ENCODE results near the gene GTF3C1.

The GTF3C1 gene

GRCh38 chr16:27528294-27528693 lies 21.4 kb downstream of the GTF3C1 start:
- H3K4me3 ChIP-seq (ENCODE audit: low read length): no peak overlapping the region
- no peak for DNase-seq (ENCODE audit: low read depth)
- TF ChIP-seq CTCF (IDR thresholded peaks at IDR 0.05; ENCODE audit: insufficient read depth, low read depth, low read length, missing control alignments): no peak

- no peak for DNase-seq (ENCODE audit: low read depth)
- TF ChIP-seq CTCF (IDR thresholded peaks at IDR 0.05; ENCODE audit: insufficient read depth, low read depth, low read length, missing control alignments): no peak
- no peak overlapping the region for H3K4me3 ChIP-seq (ENCODE audit: low read length)
Observed at GRCh38 chr16:27526180-27526579, 23.5 kb downstream of the GTF3C1 start.

GRCh38 chr16:27522173-27522707 lies 27.5 kb downstream of the GTF3C1 start:
- no peak overlapping the region for H3K4me3 ChIP-seq (ENCODE audit: low read length)
- DNase-seq (ENCODE audit: low read depth): no peak
- no peak for TF ChIP-seq CTCF (IDR thresholded peaks at IDR 0.05; ENCODE audit: insufficient read depth, low read depth, low read length, missing control alignments)

GRCh38 chr16:27520982-27521673 lies 28.6 kb downstream of the GTF3C1 start:
- TF ChIP-seq CTCF (IDR thresholded peaks at IDR 0.05; ENCODE audit: insufficient read depth, low read depth, low read length, missing control alignments): no peak
- peak; percentile 30 for DNase-seq (ENCODE audit: low read depth)
- no peak overlapping the region for H3K4me3 ChIP-seq (ENCODE audit: low read length)

GRCh38 chr16:27518226-27518625 lies 31.5 kb downstream of the GTF3C1 start:
- DNase-seq (ENCODE audit: low read depth): no peak
- H3K4me3 ChIP-seq (ENCODE audit: low read length): no peak overlapping the region

DNA sequence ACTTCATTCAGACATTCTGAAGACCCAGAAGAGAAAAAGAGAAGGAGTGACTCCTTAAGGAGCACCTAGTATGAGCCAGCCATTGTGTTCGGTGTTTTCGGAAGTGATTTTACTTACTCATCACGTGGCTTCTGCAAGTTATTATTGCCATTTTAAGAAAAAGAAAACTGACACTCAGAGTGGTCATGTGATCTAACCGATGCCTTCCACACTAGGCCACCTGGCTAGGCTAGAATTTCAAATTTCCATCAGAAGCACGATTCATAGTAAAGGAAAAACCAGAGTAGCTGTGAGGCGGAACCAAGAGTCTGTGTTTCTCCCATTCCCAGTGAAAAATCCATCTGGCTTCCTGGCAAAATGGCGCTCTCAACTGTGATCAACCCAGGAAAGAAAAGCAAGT lies 32.0 kb downstream of the GTF3C1 start:
- H3K4me3 ChIP-seq (ENCODE audit: low read length): no peak overlapping the region
- DNase-seq (ENCODE audit: low read depth): no peak
- TF ChIP-seq CTCF (IDR thresholded peaks at IDR 0.05; ENCODE audit: insufficient read depth, low read depth, low read length, missing control alignments): no peak

More at GRCh38 chr16:27518226-27518625, 31.5 kb downstream of the GTF3C1 start:
- no peak for TF ChIP-seq CTCF (IDR thresholded peaks at IDR 0.05; ENCODE audit: insufficient read depth, low read depth, low read length, missing control alignments)

GRCh38 chr16:27516365-27516764 lies 33.3 kb downstream of the GTF3C1 start:
- DNase-seq (ENCODE audit: low read depth): no peak
- H3K4me3 ChIP-seq (ENCODE audit: low read length): no peak overlapping the region
- no peak for TF ChIP-seq CTCF (IDR thresholded peaks at IDR 0.05; ENCODE audit: insufficient read depth, low read depth, low read length, missing control alignments)

Data from epithelial cell of esophagus (primary cell).